HG03342 (cell line): Measurements from ENCODE around the gene ADAMTS13.
A peak's percentile ranks its signal among the peaks of the same experiment; 100 is the strongest.
"Not testable (repeated sequence)": the region's sequence is repeated elsewhere in the genome, so short reads cannot be mapped to it uniquely, and the experiment has no call there.

Source experiments
- ATAC-seq: cut with Tn5 transposase; IDR thresholded peaks from one replicate; pipeline ENCODE4 v1.9.1; 2021; ENCODE audit warnings: mild to moderate bottlenecking, moderate library complexity; ENCODE audit not compliant: unreplicated experiment

ADAMTS13 gene

DNA sequence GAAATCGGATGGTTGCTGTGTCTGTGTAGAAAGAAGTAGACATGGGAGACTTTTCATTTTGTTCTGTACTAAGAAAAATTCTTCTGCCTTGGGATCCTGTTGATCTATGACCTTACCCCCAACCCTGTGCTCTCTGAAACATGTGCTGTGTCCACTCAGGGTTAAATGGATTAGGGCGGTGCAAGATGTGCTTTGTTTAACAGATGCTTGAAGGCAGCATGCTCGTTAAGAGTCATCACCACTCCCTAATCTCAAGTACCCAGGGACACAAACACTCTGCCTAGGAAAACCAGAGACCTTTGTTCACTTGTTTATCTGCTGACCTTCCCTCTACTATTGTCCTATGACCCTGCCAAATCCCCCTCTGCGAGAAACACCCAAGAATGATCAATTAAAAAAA, 30.7 kb upstream of the ADAMTS13 start:
- not testable (repeated sequence) for ATAC-seq

DNA sequence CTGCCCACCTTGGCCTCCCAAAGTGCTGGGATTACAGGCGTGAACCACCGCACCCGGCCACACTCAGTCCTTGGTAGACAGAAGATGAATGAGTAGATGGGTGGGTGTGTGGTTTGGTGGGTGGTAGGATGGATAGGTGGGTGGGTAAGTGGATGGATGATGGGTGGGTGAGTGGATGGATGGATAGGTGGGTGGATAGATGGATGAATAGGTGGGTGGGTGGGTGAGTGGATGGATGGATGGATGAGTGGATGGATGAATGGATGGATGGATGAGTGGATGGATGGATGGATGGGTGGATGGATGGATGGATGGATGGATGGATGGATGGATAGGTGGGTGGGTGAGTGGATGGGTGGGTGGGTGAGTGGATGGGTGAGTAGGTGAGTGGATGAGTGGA, 29.9 kb upstream of the ADAMTS13 start:
- not testable (repeated sequence) for ATAC-seq

DNA sequence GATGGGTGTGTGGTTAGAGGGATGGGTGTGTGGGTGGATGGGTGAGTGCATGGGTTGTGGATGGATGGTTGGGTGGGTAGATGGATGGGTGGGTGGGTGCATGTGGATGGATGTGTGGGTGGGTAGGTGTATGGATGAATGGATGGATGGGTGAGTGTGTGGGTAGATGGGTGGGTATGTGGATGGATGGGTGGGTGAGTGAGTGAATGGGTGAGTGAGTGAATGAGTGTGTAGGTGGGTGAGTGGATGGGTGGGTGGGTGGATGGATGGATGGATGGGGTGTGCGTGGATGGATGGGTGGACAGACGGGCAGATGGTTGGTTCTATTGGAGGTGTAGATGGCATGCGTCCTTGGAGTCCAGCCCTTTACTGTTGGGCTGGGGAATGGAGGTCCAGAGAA, 28.8 kb upstream of the ADAMTS13 start:
- no peak for ATAC-seq

DNA sequence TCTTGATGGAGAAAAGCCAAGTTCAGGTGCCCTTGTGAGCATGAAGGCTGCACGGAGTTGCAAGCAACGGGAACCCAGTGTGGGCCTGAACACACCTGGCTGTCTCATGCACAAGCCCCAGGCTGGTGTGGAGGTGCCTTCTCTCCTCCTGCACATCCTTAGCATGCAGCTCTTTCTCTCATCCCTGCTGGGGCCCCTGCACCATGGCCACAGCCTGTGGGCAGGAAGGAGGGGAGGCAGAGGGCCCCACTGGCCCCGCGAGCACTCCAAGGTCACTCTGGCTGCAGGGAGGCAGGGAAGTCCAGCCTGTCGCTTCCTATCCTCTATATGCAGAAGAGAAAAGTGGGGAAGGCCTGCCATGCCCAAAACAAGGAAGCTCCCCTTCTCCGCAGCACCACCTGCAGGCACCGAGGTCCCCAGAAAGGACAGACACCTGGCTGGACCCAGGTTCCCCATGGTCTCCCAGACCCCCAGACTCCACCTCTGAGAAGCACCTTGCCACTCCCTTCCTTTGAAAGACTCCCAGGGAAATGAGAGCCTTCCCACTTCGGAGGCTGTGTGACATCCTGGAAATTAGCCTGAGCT, 27.4 kb upstream of the ADAMTS13 start:
- no peak for ATAC-seq

DNA sequence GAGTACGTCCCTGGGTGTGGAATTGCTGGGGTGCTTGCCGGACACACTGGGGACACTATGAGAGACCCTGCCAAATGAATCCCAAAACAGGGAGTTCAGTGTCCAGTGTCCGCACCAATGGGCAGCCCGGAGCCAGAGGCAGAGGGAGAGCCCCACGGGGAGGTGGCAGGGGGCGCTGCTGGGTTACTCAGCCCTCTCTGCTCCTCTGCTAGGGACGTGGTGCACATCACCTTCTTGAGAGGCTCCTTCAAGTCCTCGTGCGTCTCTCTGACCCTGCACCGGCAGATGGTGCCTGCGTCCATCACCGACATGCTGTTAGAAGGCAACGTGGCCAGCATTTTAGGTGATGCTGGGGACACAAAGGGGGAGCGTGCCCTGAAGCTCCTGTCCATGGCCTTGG, 25.2 kb upstream of the ADAMTS13 start:
- ATAC-seq, result no peak

DNA sequence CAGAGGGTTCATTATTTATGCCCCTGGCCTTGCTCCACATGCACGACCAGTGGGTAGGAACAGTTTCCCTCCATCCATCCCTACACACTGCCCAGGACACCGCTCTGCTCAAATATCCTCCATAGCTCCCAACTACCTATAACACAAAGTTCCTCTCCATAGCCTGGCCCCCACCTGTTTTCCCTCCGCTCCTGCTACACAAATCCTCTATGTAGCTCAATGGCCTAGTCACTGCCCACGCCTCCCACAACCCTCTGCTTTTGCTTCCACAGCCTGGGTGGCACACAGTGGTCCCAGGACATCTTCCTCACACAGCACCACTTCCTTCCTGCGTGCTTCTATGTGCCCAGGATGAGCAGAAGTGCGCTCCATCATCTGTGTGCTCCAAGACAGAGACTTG, 24.8 kb upstream of the ADAMTS13 start:
- ATAC-seq, result no peak

DNA sequence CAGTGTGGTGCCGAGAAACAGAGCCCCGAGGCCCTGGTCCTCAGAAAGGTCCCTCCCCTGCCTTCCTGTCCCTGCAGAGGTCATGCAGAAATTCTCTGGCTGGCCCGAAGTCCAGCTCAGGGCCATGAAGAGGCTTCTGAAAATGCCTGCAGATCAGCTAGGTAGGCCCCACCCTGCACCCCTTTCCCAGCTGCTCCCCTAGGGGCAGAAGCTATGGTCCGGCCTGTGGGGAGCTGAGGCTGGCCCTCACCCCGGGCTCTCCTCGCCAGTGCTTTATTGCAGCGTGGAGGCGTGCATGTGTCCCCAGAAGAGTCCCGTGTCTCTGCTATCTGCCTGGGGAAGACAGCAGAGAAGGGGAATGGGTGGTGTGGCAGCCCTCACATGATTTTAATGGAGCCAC, 24.3 kb upstream of the ADAMTS13 start:
- ATAC-seq, result no peak

DNA sequence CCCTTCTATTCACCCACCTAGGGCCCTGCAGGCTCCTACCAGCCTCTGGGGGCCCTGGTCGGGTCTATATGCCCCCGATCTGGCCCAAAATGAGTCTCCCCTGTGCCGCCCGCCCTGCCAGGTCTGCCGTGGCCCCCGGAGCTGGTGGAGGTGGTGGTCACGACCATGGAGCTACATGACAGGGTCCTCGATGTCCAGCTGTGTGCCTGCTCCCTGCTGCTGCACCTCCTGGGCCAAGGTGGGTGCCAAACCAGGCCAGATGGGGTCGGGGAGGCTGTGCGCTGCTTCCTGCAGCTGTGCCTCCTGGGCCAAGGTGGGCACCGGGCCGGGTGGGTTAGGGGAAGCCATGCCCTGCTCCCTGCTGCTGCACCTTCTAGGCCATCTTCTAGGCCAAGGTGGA, 21.9 kb upstream of the ADAMTS13 start:
- no peak for ATAC-seq

DNA sequence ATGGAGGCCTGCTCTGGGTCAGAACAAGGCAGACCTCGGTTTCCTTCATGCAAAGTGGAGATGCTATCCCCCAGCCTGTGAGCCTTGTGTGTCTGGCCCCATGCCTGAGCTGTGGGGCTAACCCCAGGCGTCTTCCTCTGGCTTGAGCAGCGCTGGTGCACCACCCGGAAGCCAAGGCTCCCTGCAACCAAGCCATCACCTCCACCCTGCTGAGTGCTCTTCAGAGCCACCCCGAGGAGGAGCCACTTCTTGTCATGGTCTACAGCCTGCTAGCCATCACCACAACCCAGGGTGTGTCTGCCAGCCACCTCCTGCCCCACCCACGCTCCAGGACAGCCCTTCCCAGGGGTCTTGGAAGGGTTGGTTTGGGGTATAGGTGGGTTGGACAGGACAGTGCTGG, 20.6 kb upstream of the ADAMTS13 start:
- ATAC-seq, result no peak

DNA sequence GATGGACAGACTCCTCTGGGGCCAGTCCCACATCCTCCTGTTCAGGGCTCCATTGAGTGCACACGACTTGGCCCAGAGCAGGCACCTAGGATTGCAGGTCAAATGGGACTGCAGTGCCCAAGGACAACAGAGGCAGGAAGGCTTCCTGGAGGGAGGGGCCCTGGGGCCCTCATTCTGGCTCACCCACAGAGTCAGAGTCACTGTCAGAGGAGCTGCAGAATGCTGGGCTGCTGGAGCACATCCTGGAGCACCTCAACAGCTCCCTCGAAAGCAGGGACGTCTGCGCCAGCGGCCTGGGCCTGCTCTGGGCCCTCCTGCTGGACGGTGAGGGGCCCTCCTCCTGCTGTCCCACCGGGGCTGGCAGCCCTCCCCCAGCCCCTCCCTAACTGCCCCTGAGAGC, 19.5 kb upstream of the ADAMTS13 start:
- ATAC-seq, result no peak

DNA sequence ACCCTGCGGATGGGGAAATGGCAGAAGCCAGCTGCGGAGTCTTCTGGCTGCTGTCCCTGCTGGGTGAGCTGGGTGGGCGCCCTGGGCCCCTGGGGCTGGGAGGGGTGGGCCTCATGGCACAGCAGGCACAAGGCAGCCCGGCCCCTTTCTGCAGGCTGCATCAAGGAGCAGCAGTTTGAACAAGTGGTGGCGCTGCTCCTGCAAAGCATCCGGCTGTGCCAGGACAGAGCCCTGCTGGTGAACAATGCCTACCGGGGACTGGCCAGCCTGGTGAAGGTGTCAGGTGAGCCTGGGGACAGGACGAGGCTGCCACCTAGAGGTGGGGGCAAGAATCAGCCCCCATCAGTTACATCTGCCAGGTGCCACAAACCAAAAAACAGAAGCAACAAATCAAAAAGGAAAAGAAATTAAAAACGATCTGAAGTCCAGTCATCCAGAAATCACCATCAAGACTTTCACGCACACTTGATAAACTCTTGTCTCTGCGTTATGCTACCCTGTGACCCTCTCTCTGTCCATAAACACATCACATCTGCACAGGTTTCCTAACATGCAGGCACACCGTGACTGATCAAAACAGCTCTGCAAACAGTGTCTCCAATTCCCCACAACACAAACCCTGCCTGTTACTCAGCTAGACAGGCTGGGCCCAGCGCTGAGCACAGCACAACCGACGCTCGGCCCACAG, 18.3 kb upstream of the ADAMTS13 start:
- ATAC-seq, result no peak

DNA sequence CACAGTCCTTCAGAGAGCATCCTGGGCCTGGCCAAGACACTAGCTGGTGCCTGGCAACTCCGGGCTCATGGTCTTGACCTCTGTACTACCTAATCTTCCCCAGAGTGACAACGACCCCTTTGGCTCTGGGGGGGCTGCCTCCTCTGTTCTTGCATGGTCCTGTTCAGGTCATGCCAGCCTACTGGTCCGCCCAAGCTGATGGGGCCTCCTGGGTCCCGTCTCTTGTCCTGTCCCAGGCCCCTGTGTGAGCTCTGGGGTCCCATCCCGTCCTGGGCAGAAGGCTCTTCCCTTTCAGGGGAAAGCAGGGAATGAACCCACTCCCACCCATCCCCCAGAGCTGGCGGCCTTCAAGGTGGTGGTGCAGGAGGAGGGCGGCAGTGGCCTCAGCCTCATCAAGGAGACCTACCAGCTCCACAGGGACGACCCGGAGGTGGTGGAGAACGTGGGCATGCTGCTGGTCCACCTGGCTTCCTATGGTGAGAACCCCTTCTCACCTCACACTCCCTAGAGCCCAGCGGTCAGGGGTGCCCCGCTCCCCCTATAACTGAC, 17.6 kb upstream of the ADAMTS13 start:
- ATAC-seq, result no peak

DNA sequence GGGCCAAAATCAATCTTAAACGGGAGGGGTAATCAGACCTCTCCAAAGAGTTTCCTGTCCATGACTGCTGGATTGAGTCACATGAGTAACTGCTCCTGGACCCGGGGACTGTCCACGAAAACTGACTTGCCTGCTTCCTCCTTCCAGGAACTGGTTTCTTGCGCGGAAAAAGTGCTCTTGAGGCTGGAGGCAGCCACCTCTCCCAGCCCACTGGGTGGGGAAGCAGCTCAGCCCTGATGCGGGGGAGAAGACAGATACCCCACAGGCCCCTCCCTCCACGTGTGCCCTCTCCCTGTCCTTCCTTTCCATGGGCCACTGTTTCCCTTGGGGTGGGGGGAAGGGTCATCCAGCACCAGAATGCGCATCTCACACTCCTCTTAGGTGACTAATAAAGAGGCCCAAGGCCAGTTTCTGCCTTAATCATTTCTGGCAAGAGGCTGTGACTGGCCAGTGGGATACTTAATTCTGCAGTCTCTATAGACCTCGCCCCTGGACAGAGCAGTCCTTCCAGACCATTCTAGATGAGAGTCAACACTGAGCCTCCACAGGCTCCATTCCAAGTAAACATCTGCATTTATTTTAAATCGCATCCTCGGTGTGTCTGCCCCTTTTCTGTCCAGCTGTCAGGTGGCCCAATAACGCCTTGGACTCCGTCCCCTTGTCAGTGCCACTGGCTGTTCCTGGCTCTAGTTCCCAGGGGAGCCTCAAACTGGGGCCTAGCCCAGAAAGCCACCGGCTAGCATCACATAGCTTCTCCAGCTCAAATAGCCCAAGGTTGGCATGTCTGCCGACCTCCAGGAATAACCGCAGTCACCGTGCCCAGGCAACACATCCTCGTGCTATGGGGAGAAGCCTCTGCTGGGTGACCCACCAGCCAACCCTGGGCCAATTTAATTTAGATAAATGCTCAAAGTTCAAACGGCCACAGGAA, 16.4 kb upstream of the ADAMTS13 start:
- ATAC-seq, result no peak

DNA sequence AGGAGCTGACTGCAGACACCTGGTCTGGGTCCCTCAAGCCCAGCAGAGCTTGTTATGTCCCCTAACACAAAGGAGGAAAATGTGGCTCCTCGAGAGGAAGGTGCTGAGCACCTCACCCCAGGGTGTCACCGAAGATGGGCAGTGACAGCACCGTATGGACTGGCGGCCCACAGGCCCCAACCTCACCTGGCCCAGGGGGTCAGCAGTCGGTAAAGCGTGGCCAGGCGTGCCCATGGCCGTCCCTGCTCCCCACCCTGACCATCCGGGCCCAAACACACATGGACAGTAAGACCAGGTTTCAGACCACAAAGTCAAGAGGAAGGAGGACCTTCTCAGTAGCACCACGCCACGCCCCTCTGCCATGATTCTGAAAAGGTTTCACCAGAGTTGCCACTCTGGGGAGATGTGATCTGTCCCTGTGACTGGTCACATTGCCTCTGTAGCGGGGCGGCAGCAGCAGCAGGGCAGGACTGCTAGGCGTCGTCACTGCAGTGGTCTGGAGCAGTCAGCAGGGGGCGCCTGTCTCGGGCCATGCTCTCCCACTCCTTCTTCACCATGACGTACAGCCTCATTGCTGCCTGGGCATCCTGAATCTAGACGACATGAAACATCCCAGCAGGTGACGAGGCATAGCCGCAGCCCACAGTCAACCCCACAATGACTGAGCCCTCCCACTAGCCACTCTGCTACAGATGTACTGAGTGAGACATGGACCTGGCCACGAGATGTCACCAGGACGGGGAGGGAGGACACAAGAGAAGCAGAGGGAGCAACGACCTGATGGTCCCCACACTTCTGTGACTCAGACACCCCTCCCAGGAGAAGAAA, 15.5 kb upstream of the ADAMTS13 start:
- peak; percentile 68 for ATAC-seq

DNA sequence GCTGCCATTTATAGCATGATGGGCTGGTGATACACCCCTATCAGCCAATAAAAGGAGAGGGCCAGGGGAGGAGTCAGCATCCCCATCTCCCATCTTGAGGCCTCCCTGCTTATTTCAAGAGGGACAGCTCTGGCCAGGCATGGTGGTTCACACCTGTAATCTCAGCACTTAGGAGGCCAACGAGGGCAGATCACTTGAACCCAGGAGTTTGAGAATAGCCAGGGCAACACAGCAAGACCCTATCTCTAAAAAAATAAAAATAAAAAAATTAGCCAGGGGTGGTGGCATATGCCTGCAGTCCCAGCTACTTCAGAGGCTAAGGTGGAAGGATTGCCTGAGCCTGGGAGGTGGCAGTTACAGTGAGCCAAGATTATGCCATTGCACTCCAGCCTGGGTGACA, 14.1 kb upstream of the ADAMTS13 start:
- ATAC-seq, result no peak

DNA sequence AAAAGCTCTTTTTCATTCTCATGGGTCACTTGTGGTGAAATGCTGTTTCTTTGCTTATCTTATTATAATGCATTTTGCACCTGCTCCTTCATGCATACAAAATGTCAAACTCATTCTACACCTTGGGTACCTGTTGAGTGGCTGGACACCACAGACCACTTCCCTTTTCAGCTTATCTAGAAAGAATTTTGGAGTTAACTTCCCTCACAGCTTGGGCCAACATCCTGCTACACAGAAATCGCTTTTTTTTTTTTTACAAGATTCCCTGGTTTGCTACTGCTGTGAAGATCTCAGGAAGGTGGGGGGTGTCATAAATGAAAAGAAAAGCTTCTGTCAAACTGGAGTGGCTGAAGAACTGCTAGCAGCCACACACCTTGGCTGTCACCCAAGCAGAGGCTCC, 7.0 kb upstream of the ADAMTS13 start:
- ATAC-seq, result no peak

DNA sequence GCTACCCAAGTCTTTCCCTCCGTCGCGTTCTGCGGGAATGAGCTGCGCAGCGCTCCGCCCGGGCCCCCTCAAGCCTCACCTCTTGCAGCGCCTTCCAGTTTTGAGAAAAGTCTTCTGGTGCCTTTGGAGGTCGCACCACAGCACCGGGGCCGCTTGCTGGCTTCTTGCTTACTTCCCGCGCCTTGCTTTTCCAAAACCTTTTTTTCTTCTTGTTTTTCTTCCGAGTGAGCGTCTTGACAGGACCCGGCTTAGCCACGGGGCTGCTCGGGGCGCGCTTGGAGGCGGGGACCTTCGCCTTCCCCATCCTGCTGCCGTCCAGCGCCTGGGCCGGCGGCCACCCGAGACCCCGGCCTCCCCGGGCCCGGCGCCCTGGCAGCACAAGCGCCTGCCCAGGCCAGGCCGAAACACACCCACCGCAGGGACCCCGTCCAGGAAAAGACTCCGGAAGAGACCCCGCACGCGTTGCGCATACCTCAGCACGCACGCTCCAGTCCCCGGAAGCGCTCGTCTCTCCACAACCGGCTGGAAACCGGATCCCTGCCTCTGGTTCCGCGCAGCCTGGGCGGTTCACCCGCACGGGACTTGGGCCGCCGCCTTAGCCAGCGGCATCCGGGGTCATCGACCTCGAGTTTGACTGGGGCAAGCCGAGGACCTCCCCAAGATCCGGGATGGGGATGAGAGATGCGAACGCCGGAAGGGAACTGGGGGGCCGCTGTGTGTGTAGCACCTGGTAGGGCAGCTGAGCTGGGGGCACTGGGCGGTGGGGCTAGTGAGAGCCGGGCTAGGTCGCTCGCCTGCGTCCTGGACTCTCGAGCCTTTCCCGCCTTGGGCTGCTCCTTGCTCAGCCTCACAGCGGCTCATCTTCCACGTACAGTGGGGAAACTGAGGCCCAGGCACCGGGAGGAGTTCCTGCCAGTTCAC, 4.4 kb upstream of the ADAMTS13 start, which contains the start of gene REXO4:
TSS of gene REXO4 (minus strand) at position 470 of the 921 bp plus-strand sequence. CDS start at position 304, 166 bp downstream.
- peak; percentile 73 for ATAC-seq

DNA sequence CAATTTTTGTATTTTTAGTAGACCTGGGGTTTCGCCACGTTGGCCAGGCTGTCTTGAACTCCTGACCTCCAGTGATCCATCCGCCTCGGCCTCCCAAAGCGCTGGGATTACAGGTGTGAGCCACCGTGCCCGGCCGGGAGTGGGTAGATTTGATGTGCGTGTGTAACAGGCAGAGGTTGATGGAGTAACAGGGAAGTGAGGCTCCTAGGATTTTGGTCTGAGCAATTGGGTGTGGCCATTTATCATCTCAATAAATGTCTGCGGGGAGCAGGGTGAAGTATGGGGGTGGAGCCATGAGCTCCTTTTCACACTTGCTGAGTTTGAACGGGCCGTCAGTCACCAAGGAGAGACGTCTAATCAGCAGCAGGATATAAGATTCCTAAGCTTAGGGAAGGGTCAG, 3.2 kb upstream of the ADAMTS13 start:
- no peak for ATAC-seq

DNA sequence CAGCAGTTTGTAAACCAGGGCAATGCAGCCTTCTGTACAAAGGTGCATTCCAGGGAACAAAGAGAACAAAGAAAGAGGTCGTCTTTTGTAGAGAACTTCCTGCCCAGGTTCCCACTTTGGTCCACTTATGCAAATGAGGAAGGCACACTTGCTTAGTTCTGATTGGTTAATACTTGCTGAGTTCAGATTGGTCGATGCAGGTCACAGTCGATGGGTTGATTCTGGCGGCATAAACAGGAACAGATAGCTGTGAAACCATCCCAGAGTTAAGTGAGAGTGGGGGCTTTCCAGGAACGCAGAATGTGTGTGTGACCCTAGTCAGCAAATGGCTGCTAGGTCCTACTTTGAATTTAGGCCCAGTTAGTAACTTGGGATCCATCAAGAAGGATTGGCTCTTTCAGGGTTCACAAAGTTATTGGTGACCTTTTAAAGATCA, 1.8 kb upstream of the ADAMTS13 start:
- no peak for ATAC-seq
